Upper lobe of left lung (tissue), 4 donors: ENCODE data around the gene ADGRE1.

ENCODE experiments used
- EP300 ChIP-seq, 4 donors: sonication (generic); formaldehyde crosslinking; IDR thresholded peaks; one replicate each; pipeline ENCODE4 v1.5.1; 2017; ENCODE audit warnings: antibody characterized with exemption in 4 of 4, control low read depth in 2 of 4
- POLR2A ChIP-seq, 4 donors: fragments of 450-650 bp; IDR thresholded peaks; one replicate each; pipeline ENCODE4 v1.5.1; 2016 to 2017; ENCODE audit warnings: antibody characterized with exemption in 4 of 4, mild to moderate bottlenecking in 2 of 4
- POLR2AphosphoS5 ChIP-seq, 2 donors: sonication (generic); formaldehyde crosslinking; IDR thresholded peaks; one replicate each; pipeline ENCODE4 v1.5.1; 2017; ENCODE audit warnings: antibody characterized with exemption in 2 of 2
- TF ChIP-seq, protein P1 (sequence below), 6 experiments: fragments of 450-650 bp in 4 of 6; fragments of 200-600 bp in 2 of 6; sonication (generic) in 2 of 6; IDR thresholded peaks; one replicate each; pipeline ENCODE4 v1.5.1; 2016 to 2019; ENCODE audit warnings: antibody characterized with exemption in 6 of 6

DNA sequence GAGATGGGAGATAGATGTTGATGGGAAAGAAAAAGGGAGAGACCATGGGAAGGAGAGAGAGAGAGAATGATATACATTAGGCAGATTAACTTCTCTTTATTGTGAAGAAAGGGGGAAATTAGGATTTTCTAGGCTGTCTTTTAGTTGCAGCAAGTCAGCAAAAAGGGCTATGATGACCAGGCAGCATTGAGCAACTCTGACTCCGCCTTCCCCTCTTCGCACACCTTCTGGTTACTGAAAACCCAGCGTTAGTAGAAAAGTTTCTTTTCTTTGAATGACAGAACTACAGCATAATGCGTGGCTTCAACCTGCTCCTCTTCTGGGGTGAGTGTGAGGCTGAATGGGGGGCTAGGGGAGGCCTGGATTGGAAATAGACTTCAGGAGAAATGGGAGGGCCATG lies at the start of gene ADGRE1:
- TF ChIP-seq, protein P1, sequence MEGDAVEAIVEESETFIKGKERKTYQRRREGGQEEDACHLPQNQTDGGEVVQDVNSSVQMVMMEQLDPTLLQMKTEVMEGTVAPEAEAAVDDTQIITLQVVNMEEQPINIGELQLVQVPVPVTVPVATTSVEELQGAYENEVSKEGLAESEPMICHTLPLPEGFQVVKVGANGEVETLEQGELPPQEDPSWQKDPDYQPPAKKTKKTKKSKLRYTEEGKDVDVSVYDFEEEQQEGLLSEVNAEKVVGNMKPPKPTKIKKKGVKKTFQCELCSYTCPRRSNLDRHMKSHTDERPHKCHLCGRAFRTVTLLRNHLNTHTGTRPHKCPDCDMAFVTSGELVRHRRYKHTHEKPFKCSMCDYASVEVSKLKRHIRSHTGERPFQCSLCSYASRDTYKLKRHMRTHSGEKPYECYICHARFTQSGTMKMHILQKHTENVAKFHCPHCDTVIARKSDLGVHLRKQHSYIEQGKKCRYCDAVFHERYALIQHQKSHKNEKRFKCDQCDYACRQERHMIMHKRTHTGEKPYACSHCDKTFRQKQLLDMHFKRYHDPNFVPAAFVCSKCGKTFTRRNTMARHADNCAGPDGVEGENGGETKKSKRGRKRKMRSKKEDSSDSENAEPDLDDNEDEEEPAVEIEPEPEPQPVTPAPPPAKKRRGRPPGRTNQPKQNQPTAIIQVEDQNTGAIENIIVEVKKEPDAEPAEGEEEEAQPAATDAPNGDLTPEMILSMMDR (IDR thresholded peaks at IDR 0.05): no peak
- no peak for TF ChIP-seq POLR2AphosphoS5 (IDR thresholded peaks at IDR 0.05)
- no peak for TF ChIP-seq POLR2A (IDR thresholded peaks at IDR 0.05)
- no peak for TF ChIP-seq EP300 (IDR thresholded peaks at IDR 0.05)
